ENCODE results near the gene HMCN1.
A peak's percentile ranks its signal among the peaks of the same experiment; 100 is the strongest.

DNA sequence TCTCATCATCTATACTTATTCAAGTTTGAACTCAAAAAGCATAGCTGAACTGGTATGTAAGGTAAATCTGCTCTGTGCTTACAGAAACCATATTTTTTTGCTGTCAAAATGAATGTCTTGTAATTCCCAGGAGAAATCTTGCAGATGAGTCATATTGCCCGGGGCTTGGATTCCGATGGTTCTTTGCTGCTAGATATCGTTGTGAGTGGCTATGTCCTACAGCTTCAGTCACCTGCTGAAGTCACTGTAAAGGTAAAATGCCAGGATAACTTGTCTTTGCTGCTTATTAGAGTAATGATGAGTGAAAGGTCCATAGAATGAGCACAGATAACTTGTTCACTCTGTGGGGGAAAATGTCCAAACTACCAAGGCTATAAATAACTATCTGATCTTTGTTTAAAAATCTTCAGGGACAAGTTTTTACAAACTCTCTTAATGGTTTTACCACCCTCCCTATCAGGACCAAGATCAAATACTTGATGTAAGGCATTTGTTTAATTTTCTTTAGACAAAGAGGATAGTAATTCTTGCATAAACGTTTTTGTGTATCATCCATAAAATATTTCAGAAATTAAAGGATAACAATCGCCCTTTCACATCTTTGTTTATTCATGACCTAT is 418.5 kb downstream of the HMCN1 start:
- no peak for TF ChIP-seq SNAI2 (CRISPR knock-in tag; IDR thresholded peaks at IDR 0.05)
- TF ChIP-seq ZC3H10 (CRISPR knock-in tag; IDR thresholded peaks at IDR 0.05) = peak; percentile 55; the same call in 1 of the 2 replicates
- TF ChIP-seq, protein P1, sequence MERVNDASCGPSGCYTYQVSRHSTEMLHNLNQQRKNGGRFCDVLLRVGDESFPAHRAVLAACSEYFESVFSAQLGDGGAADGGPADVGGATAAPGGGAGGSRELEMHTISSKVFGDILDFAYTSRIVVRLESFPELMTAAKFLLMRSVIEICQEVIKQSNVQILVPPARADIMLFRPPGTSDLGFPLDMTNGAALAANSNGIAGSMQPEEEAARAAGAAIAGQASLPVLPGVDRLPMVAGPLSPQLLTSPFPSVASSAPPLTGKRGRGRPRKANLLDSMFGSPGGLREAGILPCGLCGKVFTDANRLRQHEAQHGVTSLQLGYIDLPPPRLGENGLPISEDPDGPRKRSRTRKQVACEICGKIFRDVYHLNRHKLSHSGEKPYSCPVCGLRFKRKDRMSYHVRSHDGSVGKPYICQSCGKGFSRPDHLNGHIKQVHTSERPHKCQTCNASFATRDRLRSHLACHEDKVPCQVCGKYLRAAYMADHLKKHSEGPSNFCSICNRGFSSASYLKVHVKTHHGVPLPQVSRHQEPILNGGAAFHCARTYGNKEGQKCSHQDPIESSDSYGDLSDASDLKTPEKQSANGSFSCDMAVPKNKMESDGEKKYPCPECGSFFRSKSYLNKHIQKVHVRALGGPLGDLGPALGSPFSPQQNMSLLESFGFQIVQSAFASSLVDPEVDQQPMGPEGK (CRISPR knock-in tag; IDR thresholded peaks at IDR 0.05; ENCODE audit: borderline replicate concordance) = no peak; the same call in 1 of the 2 replicates
- TF ChIP-seq, protein P2, sequence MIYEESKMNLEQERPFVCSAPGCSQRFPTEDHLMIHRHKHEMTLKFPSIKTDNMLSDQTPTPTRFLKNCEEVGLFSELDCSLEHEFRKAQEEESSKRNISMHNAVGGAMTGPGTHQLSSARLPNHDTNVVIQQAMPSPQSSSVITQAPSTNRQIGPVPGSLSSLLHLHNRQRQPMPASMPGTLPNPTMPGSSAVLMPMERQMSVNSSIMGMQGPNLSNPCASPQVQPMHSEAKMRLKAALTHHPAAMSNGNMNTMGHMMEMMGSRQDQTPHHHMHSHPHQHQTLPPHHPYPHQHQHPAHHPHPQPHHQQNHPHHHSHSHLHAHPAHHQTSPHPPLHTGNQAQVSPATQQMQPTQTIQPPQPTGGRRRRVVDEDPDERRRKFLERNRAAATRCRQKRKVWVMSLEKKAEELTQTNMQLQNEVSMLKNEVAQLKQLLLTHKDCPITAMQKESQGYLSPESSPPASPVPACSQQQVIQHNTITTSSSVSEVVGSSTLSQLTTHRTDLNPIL (CRISPR knock-in tag; IDR thresholded peaks at IDR 0.05; ENCODE audit: low read depth) = no peak
- TF ChIP-seq, protein P3, sequence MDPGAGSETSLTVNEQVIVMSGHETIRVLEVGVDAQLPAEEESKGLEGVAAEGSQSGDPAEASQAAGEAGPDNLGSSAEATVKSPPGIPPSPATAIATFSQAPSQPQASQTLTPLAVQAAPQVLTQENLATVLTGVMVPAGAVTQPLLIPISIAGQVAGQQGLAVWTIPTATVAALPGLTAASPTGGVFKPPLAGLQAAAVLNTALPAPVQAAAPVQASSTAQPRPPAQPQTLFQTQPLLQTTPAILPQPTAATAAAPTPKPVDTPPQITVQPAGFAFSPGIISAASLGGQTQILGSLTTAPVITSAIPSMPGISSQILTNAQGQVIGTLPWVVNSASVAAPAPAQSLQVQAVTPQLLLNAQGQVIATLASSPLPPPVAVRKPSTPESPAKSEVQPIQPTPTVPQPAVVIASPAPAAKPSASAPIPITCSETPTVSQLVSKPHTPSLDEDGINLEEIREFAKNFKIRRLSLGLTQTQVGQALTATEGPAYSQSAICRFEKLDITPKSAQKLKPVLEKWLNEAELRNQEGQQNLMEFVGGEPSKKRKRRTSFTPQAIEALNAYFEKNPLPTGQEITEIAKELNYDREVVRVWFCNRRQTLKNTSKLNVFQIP (CRISPR knock-in tag; IDR thresholded peaks at IDR 0.05; ENCODE audit: borderline replicate concordance, low read depth) = no peak
- TF ChIP-seq ARNTL (CRISPR knock-in tag; IDR thresholded peaks at IDR 0.05; ENCODE audit: borderline replicate concordance, low read depth) = no peak
- TF ChIP-seq, protein P4, sequence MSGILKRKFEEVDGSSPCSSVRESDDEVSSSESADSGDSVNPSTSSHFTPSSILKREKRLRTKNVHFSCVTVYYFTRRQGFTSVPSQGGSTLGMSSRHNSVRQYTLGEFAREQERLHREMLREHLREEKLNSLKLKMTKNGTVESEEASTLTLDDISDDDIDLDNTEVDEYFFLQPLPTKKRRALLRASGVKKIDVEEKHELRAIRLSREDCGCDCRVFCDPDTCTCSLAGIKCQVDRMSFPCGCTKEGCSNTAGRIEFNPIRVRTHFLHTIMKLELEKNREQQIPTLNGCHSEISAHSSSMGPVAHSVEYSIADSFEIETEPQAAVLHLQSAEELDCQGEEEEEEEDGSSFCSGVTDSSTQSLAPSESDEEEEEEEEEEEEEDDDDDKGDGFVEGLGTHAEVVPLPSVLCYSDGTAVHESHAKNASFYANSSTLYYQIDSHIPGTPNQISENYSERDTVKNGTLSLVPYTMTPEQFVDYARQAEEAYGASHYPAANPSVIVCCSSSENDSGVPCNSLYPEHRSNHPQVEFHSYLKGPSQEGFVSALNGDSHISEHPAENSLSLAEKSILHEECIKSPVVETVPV (CRISPR knock-in tag; IDR thresholded peaks at IDR 0.05) = no peak
